NCI-H2227 (cell line): ENCODE measurements around the gene NT5C3B.
"Not testable (repeated sequence)": the region's sequence is repeated elsewhere in the genome, so short reads cannot be mapped to it uniquely, and the experiment has no call there.

Source experiments
- DNase-seq: peaks from one replicate; lab custom pipeline; 2025; ENCODE audit not compliant: unreplicated experiment; lab: John Stamatoyannopoulos, UW

NT5C3B gene

GRCh38 chr17:41835800-41836549 lies at the start of gene NT5C3B:
NT5C3B (minus strand) TSS chr17:41836232; CDS start chr17:41836193, 39 bp downstream.
- DNase-seq, result peak; percentile 75

DNA sequence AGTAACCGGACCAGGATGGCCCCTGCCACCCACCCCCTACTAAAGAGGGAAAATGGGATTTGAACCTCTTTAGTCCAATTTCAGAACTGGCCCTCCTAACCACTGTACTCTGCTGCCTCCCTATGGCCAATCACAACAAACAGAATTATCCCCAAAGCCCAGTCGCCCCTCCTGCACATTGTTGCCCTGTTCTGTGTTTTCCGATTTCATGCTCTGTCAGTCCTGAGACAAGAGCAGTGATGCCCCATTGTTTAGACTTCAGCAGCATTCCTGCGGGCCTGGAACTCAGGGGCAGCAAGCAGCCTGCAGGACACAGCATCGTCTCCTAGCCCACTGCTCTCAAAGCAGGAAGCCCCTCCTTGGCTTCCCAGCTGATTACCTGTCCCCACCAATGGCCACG lies 49.7 kb upstream of the NT5C3B start:
- no peak for DNase-seq

- no peak for DNase-seq
These were observed 46.7 kb upstream of the NT5C3B start for GRCh38 chr17:41882756-41883155.

DNA sequence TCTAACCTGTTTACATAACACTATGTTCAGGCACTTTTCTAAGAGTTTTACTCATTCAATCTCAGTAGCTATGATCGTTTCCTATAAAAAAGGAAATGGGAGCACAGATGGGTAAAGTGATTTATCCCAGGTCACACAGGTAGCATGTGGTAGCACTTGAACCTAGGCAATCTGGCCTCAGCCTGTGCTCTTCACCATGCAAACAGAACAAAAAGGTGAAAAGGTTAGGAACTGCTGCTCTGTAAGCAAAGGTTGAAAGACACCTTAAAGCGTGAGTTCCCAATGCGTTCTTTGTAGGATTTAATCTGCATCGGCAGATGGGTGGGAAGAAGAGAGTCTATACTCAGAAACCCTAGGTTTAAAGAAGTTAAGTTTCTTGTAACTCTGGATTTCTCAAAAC lies 44.1 kb upstream of the NT5C3B start:
- DNase-seq, result no peak

GRCh38 chr17:41874293-41874670 lies 38.2 kb upstream of the NT5C3B start:
- DNase-seq, result not testable (repeated sequence)

GRCh38 chr17:41873559-41874292 lies 37.7 kb upstream of the NT5C3B start:
- DNase-seq, result no peak

GRCh38 chr17:41871789-41872188 lies 35.8 kb upstream of the NT5C3B start:
- no peak for DNase-seq

DNA sequence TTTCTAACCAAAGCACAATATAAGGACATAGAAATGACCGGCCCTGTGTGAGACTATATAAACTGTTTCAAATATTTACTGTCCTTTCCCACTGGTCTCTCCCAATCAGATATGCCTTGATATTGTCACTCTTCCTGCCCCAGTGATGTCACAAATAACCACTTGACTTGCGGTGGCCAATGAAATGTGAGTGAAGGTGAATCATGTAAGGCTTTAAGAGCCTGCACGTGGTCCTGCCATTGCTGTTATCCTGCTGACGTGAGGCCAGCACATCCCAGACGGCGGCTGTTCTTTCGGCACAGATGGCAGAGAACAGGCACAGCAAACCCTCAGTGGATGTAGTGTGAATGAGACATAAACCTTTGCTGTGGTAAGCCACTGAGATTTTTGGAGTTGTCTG lies 34.6 kb upstream of the NT5C3B start:
- no peak for DNase-seq

DNA sequence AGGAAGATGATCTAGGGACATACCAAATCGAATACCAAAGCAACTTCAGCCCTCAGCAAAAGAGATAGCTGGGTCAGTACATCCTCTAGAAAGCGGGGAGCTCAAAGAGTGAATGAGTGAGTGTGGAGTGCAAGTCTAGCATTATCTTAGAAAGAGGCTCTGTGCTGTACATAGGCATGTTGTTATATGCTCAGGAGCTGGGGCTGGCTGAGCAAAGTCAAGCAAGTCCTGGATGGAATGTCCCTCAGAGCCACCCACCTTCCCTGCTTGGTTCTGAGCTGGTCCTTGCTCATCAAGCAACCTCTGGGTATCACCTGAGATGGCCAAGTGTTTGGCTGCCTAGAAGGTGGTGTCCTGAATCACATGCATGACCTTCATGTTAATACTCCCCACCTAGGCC lies 34.1 kb upstream of the NT5C3B start:
- no peak for DNase-seq

GRCh38 chr17:41869426-41869825 lies 33.4 kb upstream of the NT5C3B start:
- DNase-seq, result no peak

DNA sequence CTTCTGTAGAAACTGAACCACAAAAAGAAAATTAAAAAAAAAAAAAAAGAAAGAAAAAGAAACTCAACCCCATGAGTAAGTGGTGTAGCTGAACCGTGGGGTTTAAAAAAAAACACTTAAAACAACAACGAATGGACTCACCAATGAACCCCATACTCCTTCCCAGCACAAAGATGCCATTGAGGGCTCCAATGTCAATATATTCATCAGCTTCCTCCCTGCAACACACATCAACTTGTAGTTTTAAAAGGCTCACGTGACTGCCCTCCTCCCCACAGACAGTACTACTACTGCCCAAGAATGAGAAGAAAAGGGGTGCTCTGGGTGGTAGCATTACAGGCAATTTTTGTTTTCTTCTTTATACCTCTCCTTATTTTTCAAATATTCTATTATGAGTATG lies 32.5 kb upstream of the NT5C3B start:
- DNase-seq, result no peak

DNA sequence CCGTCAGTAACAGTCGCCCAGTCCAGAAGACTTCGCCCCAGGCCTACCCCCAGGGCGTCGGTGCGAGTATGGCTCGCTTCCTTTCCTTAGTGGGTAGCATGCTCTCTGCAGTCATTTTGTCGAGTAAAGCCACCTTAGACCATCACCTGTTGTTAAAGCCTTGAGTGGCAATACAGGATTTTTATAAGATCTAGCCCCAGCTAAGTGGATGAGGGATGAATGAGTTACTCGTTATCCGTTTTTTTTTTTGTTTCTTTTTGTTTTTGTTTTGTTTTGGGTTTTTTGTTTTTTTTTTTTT lies 29.5 kb upstream of the NT5C3B start:
- no peak for DNase-seq

DNA sequence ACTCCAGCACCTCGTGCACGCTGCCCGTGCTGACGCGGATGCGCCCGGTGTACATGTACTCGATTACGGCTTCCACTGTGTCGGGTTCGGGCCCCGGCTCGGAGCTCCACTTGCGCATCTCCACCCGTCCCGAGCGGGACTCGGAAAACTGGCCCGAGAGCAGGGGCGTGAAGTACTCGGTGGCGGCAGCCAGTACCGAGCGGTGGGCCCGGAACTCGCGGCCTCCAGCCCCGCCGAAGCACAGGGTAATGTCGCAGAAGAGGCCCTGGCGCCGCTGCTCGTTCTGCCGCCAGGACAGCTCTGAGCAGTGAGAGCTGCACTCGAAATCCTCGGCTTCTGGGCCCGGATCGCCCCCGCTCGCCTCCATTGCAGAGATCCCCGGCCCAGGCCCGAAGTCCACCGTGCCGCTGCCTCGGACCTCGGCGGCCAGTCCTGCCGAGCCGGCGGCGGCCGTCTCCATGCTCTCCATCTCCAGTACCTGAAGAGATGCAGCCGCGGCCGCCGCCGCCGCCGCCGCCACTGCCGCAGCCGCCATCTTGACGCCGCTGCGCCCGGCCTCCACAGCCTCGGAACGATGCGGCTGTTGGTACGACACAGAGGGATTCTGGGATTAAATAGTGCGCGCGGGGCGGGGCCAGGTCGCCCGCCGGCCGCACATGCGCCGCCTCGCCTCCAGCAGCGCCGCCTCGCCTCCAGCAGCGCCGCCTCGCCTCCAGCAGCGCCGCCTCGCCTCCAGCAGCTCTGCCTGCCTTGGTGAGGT lies 29.0 kb upstream of the NT5C3B start, which contains the start of gene KLHL11:
KLHL11 (minus strand) TSS at position 588 of the 760 bp plus-strand sequence; CDS start at position 535, 53 bp downstream.
- DNase-seq, result peak; percentile 94

DNA sequence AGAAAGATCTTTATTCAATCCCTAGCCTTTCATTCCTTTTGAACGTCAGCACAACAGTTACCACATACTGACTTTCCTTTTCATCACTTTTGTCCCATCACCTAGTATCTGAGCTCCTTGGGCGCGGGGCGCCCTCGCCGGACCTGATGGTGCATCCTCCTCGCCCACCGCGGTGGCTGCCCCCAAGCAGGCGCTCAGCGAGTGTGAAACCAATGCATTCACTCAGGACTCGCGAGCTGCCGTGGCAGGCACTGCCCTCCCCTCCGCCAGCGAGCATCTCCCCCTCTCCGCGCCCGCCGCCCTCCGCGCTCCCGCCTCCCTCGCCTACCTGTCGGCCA lies 28.4 kb upstream of the NT5C3B start:
- DNase-seq, result no peak

DNA sequence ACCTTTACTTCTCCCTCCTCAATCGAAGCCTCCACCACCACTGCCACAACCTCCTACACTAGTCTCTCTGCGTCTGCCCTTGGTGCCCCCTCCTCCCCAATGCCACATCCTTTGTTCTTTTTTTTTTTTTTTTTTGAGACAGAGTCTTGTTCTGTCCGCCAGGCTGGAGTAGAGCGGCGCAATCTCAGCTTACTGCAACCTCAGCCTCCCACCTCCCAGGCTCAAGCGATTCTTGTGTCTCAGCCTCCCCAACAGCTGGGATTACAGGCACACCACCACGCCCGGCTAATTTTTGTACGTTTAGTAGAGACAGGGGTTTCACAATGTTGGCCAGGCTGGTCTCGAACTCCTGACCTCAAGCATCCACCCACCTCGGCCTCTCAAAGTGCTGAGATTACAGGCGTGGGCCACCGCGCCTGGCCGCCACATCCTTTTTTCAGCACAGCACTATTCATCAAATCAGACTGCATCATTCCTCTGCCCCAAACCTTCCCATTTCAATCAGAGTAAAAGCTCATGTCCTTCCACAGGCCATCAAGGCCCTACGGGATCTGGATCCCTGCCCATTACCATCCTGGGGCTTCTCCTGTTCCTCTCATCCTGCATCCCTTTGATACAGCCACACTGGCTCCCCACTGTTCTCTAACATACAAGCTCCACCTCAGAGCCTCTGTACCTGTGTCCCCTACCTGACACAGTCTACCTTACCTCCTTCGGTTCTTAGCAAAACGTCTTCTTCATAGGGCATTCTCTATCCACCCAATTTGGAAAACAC lies 27.2 kb upstream of the NT5C3B start:
- DNase-seq, result peak; percentile 21

GRCh38 chr17:41860254-41860931 lies 24.4 kb upstream of the NT5C3B start:
- peak; percentile 78 for DNase-seq

DNA sequence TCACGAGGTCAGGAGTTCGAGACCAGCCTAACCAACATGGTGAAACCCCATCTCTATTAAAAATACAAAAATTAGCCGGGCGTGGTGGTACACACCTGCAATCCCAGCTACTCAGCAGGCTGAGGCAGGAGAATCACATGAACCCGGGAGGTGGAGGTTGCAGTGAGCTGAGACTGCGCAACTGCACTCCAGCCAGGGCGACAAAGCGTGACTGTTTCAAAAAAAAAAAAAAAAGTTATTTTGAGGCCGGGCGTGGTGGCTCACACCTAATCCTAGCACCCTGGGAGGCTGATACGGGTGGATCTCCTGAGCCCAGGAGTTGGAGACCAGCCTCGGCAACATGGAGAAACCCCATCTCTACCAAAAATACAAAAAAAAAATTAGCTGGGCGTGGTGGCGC lies 15.3 kb upstream of the NT5C3B start:
- not testable (repeated sequence) for DNase-seq

- no peak for DNase-seq
These were observed 13.4 kb upstream of the NT5C3B start for GRCh38 chr17:41849251-41849990.

DNA sequence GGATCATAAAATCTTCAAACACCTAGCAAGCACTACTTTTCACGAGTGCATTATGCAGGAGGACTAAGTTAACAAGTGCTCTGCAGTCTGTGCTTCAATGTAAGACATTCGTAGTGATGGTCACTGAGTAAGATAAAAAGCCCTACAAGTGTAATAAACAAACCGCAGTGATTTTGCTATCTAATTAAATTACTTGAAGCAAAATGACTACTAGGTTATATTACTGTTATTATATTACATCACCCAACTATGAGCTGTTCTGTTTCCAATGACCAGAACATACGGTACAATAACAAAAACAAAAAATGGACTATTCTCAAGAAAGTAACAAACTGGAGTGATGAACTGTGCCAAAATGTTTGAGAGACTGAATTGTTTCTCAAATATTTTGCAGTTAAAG lies 12.8 kb upstream of the NT5C3B start:
- no peak for DNase-seq

- DNase-seq, result no peak
These were observed 8.9 kb upstream of the NT5C3B start for GRCh38 chr17:41844971-41845370.
